ENCODE measurements around the gene PPM1M.
"Not testable (repeated sequence)": the region's sequence is repeated elsewhere in the genome, so short reads cannot be mapped to it uniquely, and the experiment has no call there.

PPM1M gene

GRCh38 chr3:52262447-52262846 lies 16.9 kb downstream of the PPM1M start:
- Histone ChIP-seq H3K27ac (ENCODE audit: low read length) (no peak overlapping the region), H3K4me3 (ENCODE audit: low read length in 2 of 2) (no peak overlapping the region), H3K4me1 (ENCODE audit: control insufficient read depth, insufficient read depth, low read length) (no peaks in the 10 kb centered on the region), H3K27me3 (ENCODE audit: control insufficient read depth in 1 of 2, insufficient read depth in 2 of 2, low read length in 2 of 2) (no peaks in the 10 kb centered on the region), H3K9me3 (ENCODE audit: control insufficient read depth in 2 of 2, low read length in 2 of 2) (no peaks in the 10 kb centered on the region), H3K9ac (ENCODE audit: low read length in 2 of 2) (no peak overlapping the region), H3K36me3 (ENCODE audit: control insufficient read depth in 2 of 2, insufficient read depth in 2 of 2, low read length in 2 of 2) (peaks cover 71 to 77% of the 10 kb centered on the region in 2 donors)

DNA sequence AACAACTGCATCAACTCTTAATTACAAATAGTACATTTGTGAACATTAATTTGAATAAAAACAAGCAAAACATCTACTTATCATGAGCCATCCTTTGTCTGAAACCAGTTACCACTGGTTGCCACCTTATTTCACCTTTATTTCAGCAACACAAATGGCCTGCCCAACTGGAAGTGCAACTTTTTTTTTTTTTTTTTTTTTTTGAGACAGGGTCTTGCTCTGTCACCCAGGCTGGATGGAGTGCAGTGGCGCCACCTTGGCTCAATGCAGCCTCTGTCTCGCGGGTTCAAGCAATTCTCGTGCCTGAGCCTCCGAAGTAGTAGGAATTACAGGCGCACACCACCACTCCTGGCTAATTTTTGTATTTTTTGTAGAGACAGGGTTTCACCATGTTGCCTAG lies 19.8 kb downstream of the PPM1M start:
- H3K9ac ChIP-seq (ENCODE audit: low read length in 2 of 2), result no peak overlapping the region
- no peaks in the 10 kb centered on the region for H3K9me3 ChIP-seq (ENCODE audit: control insufficient read depth in 2 of 2, low read length in 2 of 2)
- peaks cover 54 to 63% of the 10 kb centered on the region in 2 donors for H3K36me3 ChIP-seq (ENCODE audit: control insufficient read depth in 2 of 2, insufficient read depth in 2 of 2, low read length in 2 of 2)
- H3K27me3 ChIP-seq (ENCODE audit: control insufficient read depth in 1 of 2, insufficient read depth in 2 of 2, low read length in 2 of 2), result no peaks in the 10 kb centered on the region
- no peak overlapping the region for H3K27ac ChIP-seq (ENCODE audit: low read length)
- H3K4me3 ChIP-seq (ENCODE audit: low read length in 2 of 2), result no peak overlapping the region
- peaks cover 5% of the 10 kb centered on the region for H3K4me1 ChIP-seq (ENCODE audit: control insufficient read depth, insufficient read depth, low read length)

- no peak overlapping the region for H3K27ac ChIP-seq (ENCODE audit: low read length)
Observed at GRCh38 chr3:52268036-52268435, 22.5 kb downstream of the PPM1M start.

GRCh38 chr3:52269776-52270175 lies 24.2 kb downstream of the PPM1M start:
- Histone ChIP-seq H3K27me3 (ENCODE audit: control insufficient read depth in 1 of 2, insufficient read depth in 2 of 2, low read length in 2 of 2) (no peaks in the 10 kb centered on the region), H3K27ac (ENCODE audit: low read length) (no peak overlapping the region), H3K4me1 (ENCODE audit: control insufficient read depth, insufficient read depth, low read length) (peaks cover 21% of the 10 kb centered on the region), H3K9me3 (ENCODE audit: control insufficient read depth in 2 of 2, low read length in 2 of 2) (no peaks in the 10 kb centered on the region), H3K4me3 (ENCODE audit: low read length in 2 of 2) (no peak overlapping the region), H3K9ac (ENCODE audit: low read length in 2 of 2) (no peak overlapping the region), H3K36me3 (ENCODE audit: control insufficient read depth in 2 of 2, insufficient read depth in 2 of 2, low read length in 2 of 2) (peaks cover 27 to 28% of the 10 kb centered on the region in 2 donors)

More at GRCh38 chr3:52268036-52268435, 22.5 kb downstream of the PPM1M start:
- Histone ChIP-seq H3K36me3 (ENCODE audit: control insufficient read depth in 2 of 2, insufficient read depth in 2 of 2, low read length in 2 of 2) (peaks cover 39 to 40% of the 10 kb centered on the region in 2 donors), H3K9ac (ENCODE audit: low read length in 2 of 2) (no peak overlapping the region), H3K27me3 (ENCODE audit: control insufficient read depth in 1 of 2, insufficient read depth in 2 of 2, low read length in 2 of 2) (no peaks in the 10 kb centered on the region), H3K4me3 (ENCODE audit: low read length in 2 of 2) (no peak overlapping the region), H3K9me3 (ENCODE audit: control insufficient read depth in 2 of 2, low read length in 2 of 2) (no peaks in the 10 kb centered on the region), H3K4me1 (ENCODE audit: control insufficient read depth, insufficient read depth, low read length) (peaks cover 15% of the 10 kb centered on the region)

- H3K9ac ChIP-seq (ENCODE audit: low read length in 2 of 2), result no peak overlapping the region
- H3K4me3 ChIP-seq (ENCODE audit: low read length in 2 of 2), result no peak overlapping the region
- H3K4me1 ChIP-seq (ENCODE audit: control insufficient read depth, insufficient read depth, low read length), result peaks cover 23% of the 10 kb centered on the region
- H3K9me3 ChIP-seq (ENCODE audit: control insufficient read depth in 2 of 2, low read length in 2 of 2), result no peaks in the 10 kb centered on the region
- H3K36me3 ChIP-seq (ENCODE audit: control insufficient read depth in 2 of 2, insufficient read depth in 2 of 2, low read length in 2 of 2), result peaks cover 27 to 28% of the 10 kb centered on the region in 2 donors
- no peaks in the 10 kb centered on the region for H3K27me3 ChIP-seq (ENCODE audit: control insufficient read depth in 1 of 2, insufficient read depth in 2 of 2, low read length in 2 of 2)
- no peak overlapping the region for H3K27ac ChIP-seq (ENCODE audit: low read length)
Observed at GRCh38 chr3:52270252-52270754, 24.7 kb downstream of the PPM1M start.

DNA sequence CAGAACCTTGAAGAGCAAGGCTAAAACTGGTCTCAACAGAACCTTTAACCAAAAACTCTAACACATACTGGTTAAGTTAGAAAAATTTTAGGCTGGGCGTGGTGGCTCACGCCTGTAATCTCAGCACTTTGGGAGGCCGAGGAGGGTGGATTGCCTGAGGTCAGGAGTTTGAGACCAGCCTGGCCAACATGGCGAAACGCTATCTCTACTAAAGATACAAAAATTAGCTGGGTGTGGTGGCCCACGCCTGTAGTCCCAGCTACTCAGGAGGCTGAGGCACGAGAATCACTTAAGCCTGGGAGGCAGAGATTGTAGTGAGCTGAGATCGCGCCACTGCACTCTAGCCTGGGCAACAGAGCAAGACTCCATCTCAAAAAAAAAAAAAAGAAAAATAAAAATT lies 26.6 kb downstream of the PPM1M start:
- not testable (repeated sequence) for H3K9ac ChIP-seq (ENCODE audit: low read length in 2 of 2); H3K27me3 ChIP-seq (ENCODE audit: control insufficient read depth in 1 of 2, insufficient read depth in 2 of 2, low read length in 2 of 2); H3K9me3 ChIP-seq (ENCODE audit: control insufficient read depth in 2 of 2, low read length in 2 of 2); H3K4me3 ChIP-seq (ENCODE audit: low read length in 2 of 2); H3K27ac ChIP-seq (ENCODE audit: low read length)
- Histone ChIP-seq H3K4me1 (ENCODE audit: control insufficient read depth, insufficient read depth, low read length) (peaks cover 35% of the 10 kb centered on the region), H3K36me3 (ENCODE audit: control insufficient read depth in 2 of 2, insufficient read depth in 2 of 2, low read length in 2 of 2) (peaks cover 13 to 18% of the 10 kb centered on the region in 2 donors)

GRCh38 chr3:52272831-52273230 lies 27.3 kb downstream of the PPM1M start:
- Histone ChIP-seq H3K27me3 (ENCODE audit: control insufficient read depth in 1 of 2, insufficient read depth in 2 of 2, low read length in 2 of 2) (no peaks in the 10 kb centered on the region), H3K36me3 (ENCODE audit: control insufficient read depth in 2 of 2, insufficient read depth in 2 of 2, low read length in 2 of 2) (peaks cover 9 to 13% of the 10 kb centered on the region in 2 donors), H3K9me3 (ENCODE audit: control insufficient read depth in 2 of 2, low read length in 2 of 2) (no peaks in the 10 kb centered on the region), H3K4me1 (ENCODE audit: control insufficient read depth, insufficient read depth, low read length) (peaks cover 35% of the 10 kb centered on the region), H3K27ac (ENCODE audit: low read length) (no peak overlapping the region), H3K4me3 (ENCODE audit: low read length in 2 of 2) (no peak overlapping the region), H3K9ac (ENCODE audit: low read length in 2 of 2) (peak overlapping the region in 1 of 2 donors; percentile 13)

DNA sequence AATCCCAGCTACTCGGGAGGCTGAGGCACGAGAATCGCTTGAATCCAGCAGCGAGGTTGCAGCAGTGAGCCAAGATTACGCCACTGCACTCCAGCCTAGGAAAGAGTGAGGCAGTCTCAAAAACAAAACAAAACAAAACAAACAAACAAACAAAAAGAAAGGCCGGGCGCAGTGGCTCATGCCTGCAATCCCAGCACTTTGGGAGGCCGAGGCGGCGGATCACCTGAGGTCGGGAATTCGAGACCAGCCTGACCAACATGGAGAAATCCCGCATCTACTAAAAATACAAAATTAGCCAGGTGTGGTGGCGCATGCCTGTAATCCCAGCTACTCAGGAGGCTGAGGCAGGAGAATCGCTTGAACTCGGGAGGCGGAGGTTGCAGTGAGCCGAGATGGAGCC lies 29.2 kb downstream of the PPM1M start:
- Histone ChIP-seq H3K27ac (ENCODE audit: low read length) (peak overlapping the region; percentile 66), H3K4me1 (ENCODE audit: control insufficient read depth, insufficient read depth, low read length) (peaks cover 41% of the 10 kb centered on the region)
- H3K27me3 ChIP-seq (ENCODE audit: control insufficient read depth in 1 of 2, insufficient read depth in 2 of 2, low read length in 2 of 2); H3K9me3 ChIP-seq (ENCODE audit: control insufficient read depth in 2 of 2, low read length in 2 of 2); H3K9ac ChIP-seq (ENCODE audit: low read length in 2 of 2); H3K36me3 ChIP-seq (ENCODE audit: control insufficient read depth in 2 of 2, insufficient read depth in 2 of 2, low read length in 2 of 2); H3K4me3 ChIP-seq (ENCODE audit: low read length in 2 of 2): not testable (repeated sequence)

GRCh38 chr3:52277071-52277964 lies 31.8 kb downstream of the PPM1M start:
- H3K36me3 ChIP-seq (ENCODE audit: control insufficient read depth in 2 of 2, insufficient read depth in 2 of 2, low read length in 2 of 2), result peaks cover 0 to 5% of the 10 kb centered on the region in 2 donors
- H3K4me3 ChIP-seq (ENCODE audit: low read length in 2 of 2), result peak overlapping the region; percentile 91 to 92
- peak overlapping the region; percentile 88 for H3K27ac ChIP-seq (ENCODE audit: low read length)
- peak overlapping the region; percentile 92 to 96 for H3K9ac ChIP-seq (ENCODE audit: low read length in 2 of 2)
- H3K27me3 ChIP-seq (ENCODE audit: control insufficient read depth in 1 of 2, insufficient read depth in 2 of 2, low read length in 2 of 2), result no peaks in the 10 kb centered on the region
- H3K9me3 ChIP-seq (ENCODE audit: control insufficient read depth in 2 of 2, low read length in 2 of 2), result no peaks in the 10 kb centered on the region
- H3K4me1 ChIP-seq (ENCODE audit: control insufficient read depth, insufficient read depth, low read length), result peaks cover 34% of the 10 kb centered on the region

DNA sequence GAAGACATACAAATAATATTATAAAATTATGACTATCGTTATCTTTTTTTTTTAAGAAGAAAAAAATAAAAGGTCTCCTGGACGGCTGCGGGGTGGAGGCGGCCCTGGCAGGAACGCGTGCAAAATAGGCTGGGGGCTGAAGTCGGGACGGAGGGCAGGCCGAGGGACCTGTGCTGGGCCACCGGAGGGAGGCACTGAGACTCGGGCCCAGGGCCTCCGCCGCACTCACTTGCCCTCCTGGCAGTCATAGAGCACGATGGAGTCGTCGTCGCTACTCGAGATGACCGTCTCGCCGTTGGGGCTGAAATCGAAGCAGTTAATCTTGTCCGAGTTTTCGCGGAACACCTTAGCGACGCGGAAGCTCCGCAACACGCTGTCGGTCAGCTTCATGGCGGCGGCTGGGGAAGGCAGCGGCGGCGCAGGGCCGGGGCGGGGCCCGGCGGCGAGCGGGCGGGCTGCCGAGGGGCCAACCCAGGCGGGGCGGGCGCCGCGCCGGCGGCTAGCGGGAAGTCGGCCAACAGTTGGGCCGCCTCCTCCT lies 32.5 kb downstream of the PPM1M start:
- Histone ChIP-seq H3K4me1 (ENCODE audit: control insufficient read depth, insufficient read depth, low read length) (peaks cover 29% of the 10 kb centered on the region), H3K27ac (ENCODE audit: low read length) (peak overlapping the region; percentile 88), H3K27me3 (ENCODE audit: control insufficient read depth in 1 of 2, insufficient read depth in 2 of 2, low read length in 2 of 2) (no peaks in the 10 kb centered on the region)

More for the DNA sequence above, 32.5 kb downstream of the PPM1M start:
- H3K9ac ChIP-seq (ENCODE audit: low read length in 2 of 2), result peak overlapping the region; percentile 92 to 96
- no peaks in the 10 kb centered on the region for H3K9me3 ChIP-seq (ENCODE audit: control insufficient read depth in 2 of 2, low read length in 2 of 2)
- peak overlapping the region; percentile 91 to 92 for H3K4me3 ChIP-seq (ENCODE audit: low read length in 2 of 2)
- peaks cover 0 to 4% of the 10 kb centered on the region in 2 donors for H3K36me3 ChIP-seq (ENCODE audit: control insufficient read depth in 2 of 2, insufficient read depth in 2 of 2, low read length in 2 of 2)
